Astrocyte (in vitro differentiated cells and primary cell): ENCODE measurements around the gene BUD23.

ENCODE experiments used
- CTCF ChIP-seq: IDR thresholded peaks from 2 replicates; pipeline ENCODE4 v1.5.1; 2011; ENCODE audit warnings: low read depth, mild to moderate bottlenecking, inconsistent platforms, low read length, moderate library complexity; ENCODE audit not compliant: insufficient read depth
- EZH2 ChIP-seq: IDR thresholded peaks from 2 replicates; pipeline ENCODE4 v1.6.1; 2012; ENCODE audit warnings: mild to moderate bottlenecking, low read length, inconsistent platforms; ENCODE audit not compliant: insufficient read depth

GRCh38 chr7:73716318-73716890, 33.0 kb downstream of the BUD23 start:
- TF ChIP-seq CTCF (no peak), EZH2 (no peak)
